ENCODE data around the gene NACC1.

DNA sequence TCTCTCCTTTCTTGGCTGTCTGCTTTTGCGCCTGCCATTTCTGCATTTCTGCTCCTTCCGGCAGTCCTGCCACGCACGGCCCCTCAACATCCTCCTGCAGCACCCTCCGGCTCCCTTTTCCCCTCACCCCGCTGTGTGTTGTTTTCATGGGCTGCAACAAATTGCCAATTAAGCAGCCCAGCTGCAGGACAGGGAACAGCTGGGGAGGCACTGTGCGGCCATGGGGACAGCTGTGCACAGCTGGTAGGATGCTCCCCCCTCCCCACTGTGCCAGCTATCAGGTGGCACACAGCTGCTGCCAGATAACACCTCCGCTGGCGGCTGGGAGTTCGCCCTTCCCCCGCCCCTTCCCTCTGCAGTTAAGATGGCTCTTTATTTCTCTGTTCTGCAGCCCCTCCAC is 40.8 kb upstream of the NACC1 start:
- TF ChIP-seq, protein P1, sequence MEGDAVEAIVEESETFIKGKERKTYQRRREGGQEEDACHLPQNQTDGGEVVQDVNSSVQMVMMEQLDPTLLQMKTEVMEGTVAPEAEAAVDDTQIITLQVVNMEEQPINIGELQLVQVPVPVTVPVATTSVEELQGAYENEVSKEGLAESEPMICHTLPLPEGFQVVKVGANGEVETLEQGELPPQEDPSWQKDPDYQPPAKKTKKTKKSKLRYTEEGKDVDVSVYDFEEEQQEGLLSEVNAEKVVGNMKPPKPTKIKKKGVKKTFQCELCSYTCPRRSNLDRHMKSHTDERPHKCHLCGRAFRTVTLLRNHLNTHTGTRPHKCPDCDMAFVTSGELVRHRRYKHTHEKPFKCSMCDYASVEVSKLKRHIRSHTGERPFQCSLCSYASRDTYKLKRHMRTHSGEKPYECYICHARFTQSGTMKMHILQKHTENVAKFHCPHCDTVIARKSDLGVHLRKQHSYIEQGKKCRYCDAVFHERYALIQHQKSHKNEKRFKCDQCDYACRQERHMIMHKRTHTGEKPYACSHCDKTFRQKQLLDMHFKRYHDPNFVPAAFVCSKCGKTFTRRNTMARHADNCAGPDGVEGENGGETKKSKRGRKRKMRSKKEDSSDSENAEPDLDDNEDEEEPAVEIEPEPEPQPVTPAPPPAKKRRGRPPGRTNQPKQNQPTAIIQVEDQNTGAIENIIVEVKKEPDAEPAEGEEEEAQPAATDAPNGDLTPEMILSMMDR (IDR thresholded peaks at IDR 0.05; ENCODE audit: low read depth, low read length, poor library complexity, severe bottlenecking): no peak
- no peak for TF ChIP-seq EZH2phosphoT487 (IDR thresholded peaks at IDR 0.05; ENCODE audit: borderline replicate concordance, low read length)
